ENCODE measurements around the gene TBC1D22A.

DNA sequence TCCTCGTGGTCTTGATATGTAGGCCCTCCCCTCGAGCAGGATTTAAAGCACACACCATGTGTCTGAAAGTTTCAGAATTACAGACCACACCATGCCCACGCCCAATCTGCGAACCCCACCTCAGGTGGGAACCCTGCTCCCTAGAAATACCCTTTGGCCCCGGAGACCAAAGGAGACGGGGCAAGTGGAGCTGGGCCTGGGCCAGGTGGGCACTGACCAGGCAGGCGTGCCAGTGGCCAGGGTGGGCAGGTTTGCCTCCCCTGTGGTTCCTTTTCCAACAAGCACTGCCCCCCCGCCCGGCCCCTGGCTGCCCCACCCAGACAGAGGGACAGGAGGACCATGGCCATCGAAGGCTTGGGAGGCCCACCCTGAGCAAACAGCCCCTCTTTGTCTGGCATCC is 400.4 kb downstream of the TBC1D22A start:
- TF ChIP-seq, protein P1, sequence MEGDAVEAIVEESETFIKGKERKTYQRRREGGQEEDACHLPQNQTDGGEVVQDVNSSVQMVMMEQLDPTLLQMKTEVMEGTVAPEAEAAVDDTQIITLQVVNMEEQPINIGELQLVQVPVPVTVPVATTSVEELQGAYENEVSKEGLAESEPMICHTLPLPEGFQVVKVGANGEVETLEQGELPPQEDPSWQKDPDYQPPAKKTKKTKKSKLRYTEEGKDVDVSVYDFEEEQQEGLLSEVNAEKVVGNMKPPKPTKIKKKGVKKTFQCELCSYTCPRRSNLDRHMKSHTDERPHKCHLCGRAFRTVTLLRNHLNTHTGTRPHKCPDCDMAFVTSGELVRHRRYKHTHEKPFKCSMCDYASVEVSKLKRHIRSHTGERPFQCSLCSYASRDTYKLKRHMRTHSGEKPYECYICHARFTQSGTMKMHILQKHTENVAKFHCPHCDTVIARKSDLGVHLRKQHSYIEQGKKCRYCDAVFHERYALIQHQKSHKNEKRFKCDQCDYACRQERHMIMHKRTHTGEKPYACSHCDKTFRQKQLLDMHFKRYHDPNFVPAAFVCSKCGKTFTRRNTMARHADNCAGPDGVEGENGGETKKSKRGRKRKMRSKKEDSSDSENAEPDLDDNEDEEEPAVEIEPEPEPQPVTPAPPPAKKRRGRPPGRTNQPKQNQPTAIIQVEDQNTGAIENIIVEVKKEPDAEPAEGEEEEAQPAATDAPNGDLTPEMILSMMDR (IDR thresholded peaks at IDR 0.05) = no peak
- TF ChIP-seq POLR2A (IDR thresholded peaks at IDR 0.05) = no peak
- no peak for TF ChIP-seq EP300 (IDR thresholded peaks at IDR 0.05)

Data from ovary (tissue), 3 donors.